GM12878 (cell line): Measurements from ENCODE around the gene GPR75. TPM values are rescaled to one million over a fixed set of nuclear protein-coding genes. Genes with fewer than 3 reads are reported as not detected.

Source experiments
- ATAC-seq: fragments of 200-7000 bp; cut with Tn5 transposase; 3 replicates; pipeline ENCODE4 v1.9.1; 2020; ENCODE audit warnings: mild to moderate bottlenecking, moderate library complexity
- BruUV-seq: library from RNA; stranded (reverse); fragments of 400-500 nt; replicated peaks from 2 replicates; lab custom pipeline; 2021; lab: Mats Ljungman, UMichigan
- CTCF ChIA-PET: fragments of 300-600 bp; sonication (Branson Sonifier 250); formaldehyde crosslinking; extraction: SDS; loops from one replicate; lab custom pipeline; 2021; ENCODE audit warnings: inconsistent platforms; lab: Yijun Ruan, JAX
- POLR2A ChIA-PET: fragments of 350-600 bp; formaldehyde crosslinking; extraction: SDS; loops from one replicate; lab custom pipeline; 2021; ENCODE audit warnings: inconsistent platforms; lab: Charles Lee
- RAD21 ChIA-PET: fragments of 300-600 bp; sonication (Branson Sonifier 250); formaldehyde crosslinking; loops from one replicate; lab custom pipeline; 2023; ENCODE audit warnings: antibody characterized with exemption; ENCODE audit not compliant: unreplicated experiment; lab: Charles Lee
- SMC1A ChIA-PET: fragments of 300-600 bp; sonication (Branson Sonifier 250); formaldehyde crosslinking; loops from one replicate; lab custom pipeline; 2023; ENCODE audit not compliant: unreplicated experiment, uncharacterized antibody; lab: Charles Lee
- DNase-seq: peaks from one replicate; pipeline ENCODE4 v3.0.0-alpha.2; 2011; ENCODE audit warnings: low read depth, low spot score
- FAIRE-seq: peaks from 3 replicates; lab custom pipeline; 2011; peaks lifted over from hg19 to GRCh38; lab: Jason Lieb, UNC
- H2AFZ ChIP-seq: 2 replicates; pipeline ENCODE4 v1.6.0; 2011; ENCODE audit warnings: low read depth, low read length, control low read depth; ENCODE audit not compliant: control insufficient read depth
- H3K27ac ChIP-seq: 2 replicates; pipeline ENCODE4 v1.5.1; 2011; ENCODE audit warnings: control low read depth; ENCODE audit not compliant: control insufficient read depth, insufficient read depth
- H3K27me3 ChIP-seq, 2 experiments: replicated peaks in 1 of 2; 2 replicates each; pipeline versions ENCODE4 v1.6.0 to v1.6.1; 2011; ENCODE audit warnings: low read length in 1 of 2; ENCODE audit not compliant: control insufficient read depth in 2 of 2, insufficient read depth in 2 of 2
- H3K36me3 ChIP-seq, 2 experiments: 2 replicates each; pipeline ENCODE4 v1.5.1; 2011; ENCODE audit warnings: low read length in 1 of 2; ENCODE audit not compliant: control insufficient read depth in 2 of 2, insufficient read depth in 2 of 2
- H3K4me1 ChIP-seq: 2 replicates; pipeline ENCODE4 v1.6.1; 2011; ENCODE audit warnings: mild to moderate bottlenecking, low read length, moderate library complexity, mixed read lengths; ENCODE audit not compliant: control insufficient read depth, insufficient read depth
- H3K4me2 ChIP-seq: 2 replicates; pipeline ENCODE4 v1.6.0; 2011; ENCODE audit warnings: control low read depth; ENCODE audit not compliant: control insufficient read depth, insufficient read depth
- H3K4me3 ChIP-seq: fragments of 200-600 bp; sonication (generic); 2 replicates; pipeline ENCODE4 v1.5.1; 2016
- H3K79me2 ChIP-seq: 2 replicates; pipeline ENCODE4 v1.6.0; 2011; ENCODE audit warnings: low read length; ENCODE audit not compliant: control insufficient read depth, insufficient read depth
- H3K9ac ChIP-seq: 2 replicates; pipeline ENCODE4 v1.8.0; 2011; ENCODE audit warnings: low read length, control low read depth, mixed read lengths; ENCODE audit not compliant: control insufficient read depth, insufficient read depth
- H3K9me3 ChIP-seq: replicated peaks from 3 replicates; pipeline ENCODE4 v1.5.1; 2011; ENCODE audit warnings: mild to moderate bottlenecking, low read length; ENCODE audit not compliant: control insufficient read depth, insufficient read depth
- H4K20me1 ChIP-seq: 2 replicates; pipeline ENCODE4 v1.6.0; 2011; ENCODE audit not compliant: control insufficient read depth, insufficient read depth
- CBFB ChIP-seq: IDR thresholded peaks from 2 replicates; pipeline ENCODE4 v1.6.1; 2016; ENCODE audit warnings: antibody characterized with exemption, low read depth
- CEBPB ChIP-seq, 2 experiments: fragments of 150-350 bp in 1 of 2; IDR thresholded peaks; 2 replicates each; pipeline ENCODE4 v1.6.1; 2012 to 2014; ENCODE audit warnings: low read depth in 2 of 2, low read length in 2 of 2, borderline replicate concordance in 1 of 2, inconsistent platforms in 1 of 2
- CREB1 ChIP-seq: IDR thresholded peaks from 2 replicates; pipeline ENCODE4 v1.6.1; 2012; ENCODE audit warnings: low read depth, mild to moderate bottlenecking, inconsistent platforms
- ESRRA ChIP-seq: IDR thresholded peaks from 2 replicates; pipeline ENCODE4 v1.6.1; 2012; ENCODE audit warnings: mild to moderate bottlenecking, low read length, improper control_type of control experiment
- IKZF2 ChIP-seq, 2 experiments: fragments of 450-650 bp; IDR thresholded peaks; 2 replicates each; pipeline ENCODE4 v1.6.1; 2017; ENCODE audit warnings: mild to moderate bottlenecking in 2 of 2, moderate library complexity in 2 of 2
- KDM1A ChIP-seq: fragments of 200-600 bp; sonication (generic); IDR thresholded peaks from 2 replicates; pipeline ENCODE4 v1.6.1; 2016; ENCODE audit warnings: borderline replicate concordance
- PAX5 ChIP-seq: IDR thresholded peaks from 2 replicates; pipeline ENCODE4 v1.6.1; 2011; ENCODE audit warnings: low read depth, low read length, borderline replicate concordance
- POU2F2 ChIP-seq: IDR thresholded peaks from 3 replicates; pipeline ENCODE4 v1.6.1; 2011; ENCODE audit warnings: low read depth, mild to moderate bottlenecking, low read length, borderline replicate concordance
- RUNX3 ChIP-seq: IDR thresholded peaks from 2 replicates; pipeline ENCODE4 v1.6.1; 2012; ENCODE audit warnings: low read length, inconsistent platforms
- SMAD5 ChIP-seq: IDR thresholded peaks from 2 replicates; pipeline ENCODE4 v1.6.1; 2016; ENCODE audit warnings: antibody characterized with exemption, low read depth
- TBL1XR1 ChIP-seq: IDR thresholded peaks from 2 replicates; pipeline ENCODE4 v1.6.1; 2012; ENCODE audit warnings: low read depth, low read length, improper control_type of control experiment
- ZNF274 ChIP-seq: IDR thresholded peaks from one replicate; pipeline ENCODE4 v1.8.0; 2011; ENCODE audit not compliant: insufficient read length, insufficient read depth
- ZZZ3 ChIP-seq: IDR thresholded peaks from 2 replicates; pipeline ENCODE4 v1.6.1; 2011; ENCODE audit warnings: low read depth; ENCODE audit not compliant: control insufficient read depth, insufficient read length
- WGBS: methylation state at CpG from one replicate; pipeline ENCODE4 v1.1.6; 2016; ENCODE audit warnings: low lambda C conversion rate; ENCODE audit not compliant: insufficient replicate concordance, insufficient coverage; ENCODE audit errors: missing lambda C conversion rate; 5-methylcytosine and 5-hydroxymethylcytosine counted together
- in situ Hi-C: fragments of 300-500 bp; cut with MboI; formaldehyde crosslinking; loops from 9 replicates; pipeline ENCODE4 v1.14.3; 2018; ENCODE audit warnings: mixed read lengths
- intact Hi-C: fragments of 100-400 bp; cut with micrococcal nuclease; formaldehyde crosslinking; loops from one replicate; pipeline ENCODE4 v1.14.2; 2022; ENCODE audit not compliant: unreplicated experiment
- polyA plus RNA-seq, 11 experiments: library from polyadenylated mRNA; depleted of rRNA in 4 of 11; unstranded in 6 of 11; stranded (reverse) in 5 of 11; fragments of >200 nt; fragmentation: Nextera tagmentation in 4 of 11; fragmentation: Illumina TruSeq in 1 of 11; extraction: Ambion mirVana in 4 of 11; extraction: Trizol in 1 of 11; gene quantifications; 1 replicate in 1 of 11; 2 replicates in 10 of 11; pipeline versions ENCODE4 v1.2.1 to v1.2.3, GENCODE V29; 2011 to 2016; ENCODE audit warnings: inconsistent platforms in 2 of 11, missing spikeins in 2 of 11, low read depth in 1 of 11
- total RNA-seq, 4 experiments: library from RNA; depleted of rRNA in 3 of 4; stranded (reverse); fragments of >200 nt in 3 of 4; fragmentation: Illumina TruSeq in 1 of 4; extraction: Trizol in 1 of 4; gene quantifications; 2 replicates each; pipeline versions ENCODE4 v1.2.1 to v1.2.3, GENCODE V29; 2013 to 2021
- TF ChIP-seq, protein P1 (sequence below): IDR thresholded peaks from 2 replicates; pipeline ENCODE4 v1.6.1; 2011; ENCODE audit warnings: low read depth, mild to moderate bottlenecking, low read length, moderate library complexity, borderline replicate concordance; ENCODE audit errors: extremely low read depth
- TF ChIP-seq, protein P2 (sequence below): fragments of 450-650 bp; conservative IDR thresholded peaks from 2 replicates; pipeline ENCODE4 v1.6.1; 2017; ENCODE audit warnings: mild to moderate bottlenecking, moderate library complexity
- TF ChIP-seq, protein P3 (sequence below): fragments of 450-650 bp; IDR thresholded peaks from 2 replicates; pipeline ENCODE4 v1.6.1; 2016; ENCODE audit warnings: mild to moderate bottlenecking, moderate library complexity, borderline replicate concordance
- TF ChIP-seq, protein P4 (sequence below): fragments of 450-650 bp; IDR thresholded peaks from 2 replicates; pipeline ENCODE4 v1.6.1; 2017; ENCODE audit warnings: mild to moderate bottlenecking, low read depth, inconsistent platforms; ENCODE audit not compliant: poor library complexity, severe bottlenecking

The GPR75 gene
- total and polyA plus RNA-seq, 10 of the 15 experiments (the other 5 are each of a cell fraction or from before 2014, with no cell fraction given), result 0.02 to 3.5 (median 2.3) TPM; not detected in 2

DNA sequence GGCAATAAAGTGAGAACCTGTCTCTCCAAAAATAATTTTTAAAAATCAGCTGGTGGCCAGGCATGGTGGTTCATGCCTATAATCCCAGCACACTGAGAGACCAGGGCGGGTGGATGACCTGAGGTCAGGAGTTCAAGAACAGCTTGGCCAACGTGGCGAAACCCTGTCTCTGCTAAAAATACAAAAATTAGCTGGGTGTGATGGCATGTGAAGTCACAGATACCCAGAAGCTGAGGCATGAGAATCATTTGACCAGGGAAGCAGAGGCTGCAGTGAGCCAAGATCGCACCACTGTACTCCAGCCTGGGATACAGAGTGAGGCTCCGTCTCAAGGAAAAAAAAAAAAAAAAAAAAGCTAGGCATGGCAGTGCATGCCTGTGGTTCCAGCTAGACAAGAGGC lies 7.4 kb upstream of the GPR75 start (continued):
- TF ChIP-seq PAX5, result no peak
- no peak for TF ChIP-seq CREB1
- TF ChIP-seq, protein P1, sequence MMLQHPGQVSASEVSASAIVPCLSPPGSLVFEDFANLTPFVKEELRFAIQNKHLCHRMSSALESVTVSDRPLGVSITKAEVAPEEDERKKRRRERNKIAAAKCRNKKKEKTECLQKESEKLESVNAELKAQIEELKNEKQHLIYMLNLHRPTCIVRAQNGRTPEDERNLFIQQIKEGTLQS, result no peak
- no peak for TF ChIP-seq KDM1A
- TF ChIP-seq ZZZ3, result no peak
- TF ChIP-seq POU2F2, result no peak
- no peak for TF ChIP-seq CBFB
- no peak for TF ChIP-seq CEBPB (IDR thresholded peaks at IDR 0.05; ENCODE audit: borderline replicate concordance in 1 of 2, low read depth in 2 of 2, low read length in 2 of 2)
- TF ChIP-seq, protein P2, sequence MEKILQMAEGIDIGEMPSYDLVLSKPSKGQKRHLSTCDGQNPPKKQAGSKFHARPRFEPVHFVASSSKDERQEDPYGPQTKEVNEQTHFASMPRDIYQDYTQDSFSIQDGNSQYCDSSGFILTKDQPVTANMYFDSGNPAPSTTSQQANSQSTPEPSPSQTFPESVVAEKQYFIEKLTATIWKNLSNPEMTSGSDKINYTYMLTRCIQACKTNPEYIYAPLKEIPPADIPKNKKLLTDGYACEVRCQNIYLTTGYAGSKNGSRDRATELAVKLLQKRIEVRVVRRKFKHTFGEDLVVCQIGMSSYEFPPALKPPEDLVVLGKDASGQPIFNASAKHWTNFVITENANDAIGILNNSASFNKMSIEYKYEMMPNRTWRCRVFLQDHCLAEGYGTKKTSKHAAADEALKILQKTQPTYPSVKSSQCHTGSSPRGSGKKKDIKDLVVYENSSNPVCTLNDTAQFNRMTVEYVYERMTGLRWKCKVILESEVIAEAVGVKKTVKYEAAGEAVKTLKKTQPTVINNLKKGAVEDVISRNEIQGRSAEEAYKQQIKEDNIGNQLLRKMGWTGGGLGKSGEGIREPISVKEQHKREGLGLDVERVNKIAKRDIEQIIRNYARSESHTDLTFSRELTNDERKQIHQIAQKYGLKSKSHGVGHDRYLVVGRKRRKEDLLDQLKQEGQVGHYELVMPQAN, result no peak
- no peak for TF ChIP-seq ZNF274
- TF ChIP-seq ESRRA, result no peak

DNA sequence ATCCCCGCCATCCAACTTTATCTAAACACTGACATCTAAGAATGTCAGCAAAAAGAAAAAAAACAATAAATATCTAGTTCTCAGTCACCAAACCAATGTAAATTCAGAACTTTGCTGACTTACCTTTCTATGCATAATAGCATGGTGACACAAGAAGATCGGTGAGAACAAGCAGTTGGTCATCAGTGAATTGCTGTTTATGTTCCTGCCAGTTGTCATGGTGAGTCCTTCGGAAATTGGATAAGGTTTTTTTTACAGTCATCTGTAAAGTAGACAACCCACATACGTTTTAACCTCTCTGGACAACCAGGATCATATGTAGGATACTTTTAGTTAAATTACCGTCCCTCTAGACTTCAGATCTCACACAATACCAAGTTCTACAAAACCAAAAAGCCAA lies 6.2 kb upstream of the GPR75 start:
- H3K27ac ChIP-seq, result no peak overlapping the region
- BruUV-seq, result no TSS peak
- intact Hi-C loops (no loop called here), in situ Hi-C loops (no loop called here)
- no peaks in the 10 kb centered on the region for H3K79me2 ChIP-seq
- SMC1A ChIA-PET, result no interaction called here
- peaks cover 2 to 19% of the 10 kb centered on the region in 2 experiments for H3K36me3 ChIP-seq
- POLR2A ChIA-PET, result no interaction called here
- 91% methylated on average over 5 of the region's 5 CpGs for WGBS
- no peaks in the 10 kb centered on the region for H4K20me1 ChIP-seq
- FAIRE-seq (no peak), ATAC-seq (no peak), DNase-seq (no peak)
- no peak overlapping the region for H3K4me3 ChIP-seq
- CTCF ChIA-PET, result no interaction called here
- RAD21 ChIA-PET, result no interaction called here
- no peaks in the 10 kb centered on the region for H3K4me1 ChIP-seq
- H3K27me3 ChIP-seq, result no peaks in the 10 kb centered on the region
- H3K4me2 ChIP-seq, result no peak overlapping the region
- no peaks in the 10 kb centered on the region for H3K9me3 ChIP-seq
- H3K9ac ChIP-seq, result no peak overlapping the region
- no peak overlapping the region for H2AFZ ChIP-seq
- TF ChIP-seq, protein P3, sequence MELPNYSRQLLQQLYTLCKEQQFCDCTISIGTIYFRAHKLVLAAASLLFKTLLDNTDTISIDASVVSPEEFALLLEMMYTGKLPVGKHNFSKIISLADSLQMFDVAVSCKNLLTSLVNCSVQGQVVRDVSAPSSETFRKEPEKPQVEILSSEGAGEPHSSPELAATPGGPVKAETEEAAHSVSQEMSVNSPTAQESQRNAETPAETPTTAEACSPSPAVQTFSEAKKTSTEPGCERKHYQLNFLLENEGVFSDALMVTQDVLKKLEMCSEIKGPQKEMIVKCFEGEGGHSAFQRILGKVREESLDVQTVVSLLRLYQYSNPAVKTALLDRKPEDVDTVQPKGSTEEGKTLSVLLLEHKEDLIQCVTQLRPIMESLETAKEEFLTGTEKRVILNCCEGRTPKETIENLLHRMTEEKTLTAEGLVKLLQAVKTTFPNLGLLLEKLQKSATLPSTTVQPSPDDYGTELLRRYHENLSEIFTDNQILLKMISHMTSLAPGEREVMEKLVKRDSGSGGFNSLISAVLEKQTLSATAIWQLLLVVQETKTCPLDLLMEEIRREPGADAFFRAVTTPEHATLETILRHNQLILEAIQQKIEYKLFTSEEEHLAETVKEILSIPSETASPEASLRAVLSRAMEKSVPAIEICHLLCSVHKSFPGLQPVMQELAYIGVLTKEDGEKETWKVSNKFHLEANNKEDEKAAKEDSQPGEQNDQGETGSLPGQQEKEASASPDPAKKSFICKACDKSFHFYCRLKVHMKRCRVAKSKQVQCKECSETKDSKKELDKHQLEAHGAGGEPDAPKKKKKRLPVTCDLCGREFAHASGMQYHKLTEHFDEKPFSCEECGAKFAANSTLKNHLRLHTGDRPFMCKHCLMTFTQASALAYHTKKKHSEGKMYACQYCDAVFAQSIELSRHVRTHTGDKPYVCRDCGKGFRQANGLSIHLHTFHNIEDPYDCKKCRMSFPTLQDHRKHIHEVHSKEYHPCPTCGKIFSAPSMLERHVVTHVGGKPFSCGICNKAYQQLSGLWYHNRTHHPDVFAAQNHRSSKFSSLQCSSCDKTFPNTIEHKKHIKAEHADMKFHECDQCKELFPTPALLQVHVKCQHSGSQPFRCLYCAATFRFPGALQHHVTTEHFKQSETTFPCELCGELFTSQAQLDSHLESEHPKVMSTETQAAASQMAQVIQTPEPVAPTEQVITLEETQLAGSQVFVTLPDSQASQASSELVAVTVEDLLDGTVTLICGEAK, result no peak
- TF ChIP-seq, protein P4, sequence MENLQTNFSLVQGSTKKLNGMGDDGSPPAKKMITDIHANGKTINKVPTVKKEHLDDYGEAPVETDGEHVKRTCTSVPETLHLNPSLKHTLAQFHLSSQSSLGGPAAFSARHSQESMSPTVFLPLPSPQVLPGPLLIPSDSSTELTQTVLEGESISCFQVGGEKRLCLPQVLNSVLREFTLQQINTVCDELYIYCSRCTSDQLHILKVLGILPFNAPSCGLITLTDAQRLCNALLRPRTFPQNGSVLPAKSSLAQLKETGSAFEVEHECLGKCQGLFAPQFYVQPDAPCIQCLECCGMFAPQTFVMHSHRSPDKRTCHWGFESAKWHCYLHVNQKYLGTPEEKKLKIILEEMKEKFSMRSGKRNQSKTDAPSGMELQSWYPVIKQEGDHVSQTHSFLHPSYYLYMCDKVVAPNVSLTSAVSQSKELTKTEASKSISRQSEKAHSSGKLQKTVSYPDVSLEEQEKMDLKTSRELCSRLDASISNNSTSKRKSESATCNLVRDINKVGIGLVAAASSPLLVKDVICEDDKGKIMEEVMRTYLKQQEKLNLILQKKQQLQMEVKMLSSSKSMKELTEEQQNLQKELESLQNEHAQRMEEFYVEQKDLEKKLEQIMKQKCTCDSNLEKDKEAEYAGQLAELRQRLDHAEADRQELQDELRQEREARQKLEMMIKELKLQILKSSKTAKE, result no peak
- TF ChIP-seq RUNX3 (no peak), ZNF274 (no peak), SMAD5 (no peak), IKZF2 (IDR thresholded peaks at IDR 0.05) (no peak), TBL1XR1 (no peak)
